Iris pigment epithelial cell (primary cell): ENCODE results near the gene ANXA2R.
"Not testable (repeated sequence)": the region's sequence is repeated elsewhere in the genome, so short reads cannot be mapped to it uniquely, and the experiment has no call there.

Experiments
- DNase-seq: peaks from one replicate; pipeline ENCODE4 v3.0.0-alpha.2; 2011; ENCODE audit warnings: low read depth

The ANXA2R gene

DNA sequence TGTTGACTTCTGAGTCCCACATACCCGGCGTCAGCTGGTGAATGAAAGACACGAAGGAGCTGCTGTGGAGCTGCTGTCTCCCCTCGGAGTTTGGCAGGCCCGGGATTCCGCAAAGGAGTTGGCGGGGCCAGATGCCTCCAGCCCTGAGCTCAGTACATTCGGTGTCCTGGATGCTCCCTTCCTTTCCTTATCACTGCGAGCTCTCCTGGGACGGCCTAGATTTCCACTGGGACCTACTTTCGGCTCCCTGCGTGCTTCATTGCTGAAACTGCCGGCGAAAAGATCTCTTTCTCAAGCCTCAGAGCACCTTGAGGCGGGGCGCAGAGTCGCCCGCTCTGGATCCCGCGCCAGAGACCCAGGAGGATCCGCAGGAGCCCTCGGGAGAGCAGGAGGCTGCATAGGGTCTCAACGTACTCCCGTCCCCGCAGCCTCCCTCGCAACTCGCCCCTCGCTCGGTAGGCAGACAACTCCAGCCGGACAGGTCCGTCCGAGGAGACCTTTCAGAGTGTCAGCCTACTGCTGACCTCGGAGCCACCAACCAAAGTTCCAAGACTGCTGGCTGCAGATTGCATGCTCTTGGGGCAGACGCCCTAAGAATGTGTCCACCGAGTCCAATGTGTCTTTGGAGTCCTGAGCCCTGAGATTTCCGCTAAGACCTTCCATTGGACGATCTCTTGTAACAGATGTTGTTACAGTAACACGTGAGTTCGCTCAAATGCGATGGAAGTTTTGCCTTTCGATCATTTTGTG lies 6.1 kb downstream of the ANXA2R start:
- peak; percentile 57 for DNase-seq

DNA sequence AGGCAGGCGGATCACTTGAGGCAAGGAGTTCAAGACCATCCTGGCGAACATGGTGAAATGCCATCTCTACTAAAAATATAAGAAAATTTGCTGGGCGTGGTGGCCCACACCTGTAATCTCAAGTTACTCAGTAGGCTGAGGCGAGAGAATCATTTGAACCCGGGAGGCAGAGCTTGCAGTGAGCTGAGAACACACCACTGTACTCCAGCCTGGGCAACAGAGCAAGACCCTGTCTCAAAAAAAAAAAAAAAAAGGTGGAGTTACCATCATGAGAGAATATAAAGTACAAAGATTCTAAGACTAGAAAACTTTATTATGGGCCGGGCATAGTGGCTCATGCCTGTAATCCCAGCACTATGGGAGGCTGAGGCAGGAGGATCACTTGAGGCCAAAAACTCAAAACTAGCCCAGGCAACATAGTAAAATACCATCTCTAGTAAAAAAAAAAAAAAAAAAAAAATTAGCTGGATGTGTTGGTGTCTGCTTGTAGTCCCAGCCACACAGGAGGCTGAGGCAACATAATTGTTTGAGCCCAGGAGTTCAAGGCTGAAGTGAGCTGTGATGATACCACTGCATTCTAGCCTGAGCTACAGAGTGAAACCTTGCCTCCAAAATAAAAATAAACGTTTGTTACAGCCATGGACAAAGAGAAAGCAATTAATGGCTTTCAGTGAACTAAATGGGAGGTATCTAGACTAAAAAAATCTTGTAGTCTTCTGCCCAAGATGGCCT lies 12.9 kb downstream of the ANXA2R start:
- no peak for DNase-seq

DNA sequence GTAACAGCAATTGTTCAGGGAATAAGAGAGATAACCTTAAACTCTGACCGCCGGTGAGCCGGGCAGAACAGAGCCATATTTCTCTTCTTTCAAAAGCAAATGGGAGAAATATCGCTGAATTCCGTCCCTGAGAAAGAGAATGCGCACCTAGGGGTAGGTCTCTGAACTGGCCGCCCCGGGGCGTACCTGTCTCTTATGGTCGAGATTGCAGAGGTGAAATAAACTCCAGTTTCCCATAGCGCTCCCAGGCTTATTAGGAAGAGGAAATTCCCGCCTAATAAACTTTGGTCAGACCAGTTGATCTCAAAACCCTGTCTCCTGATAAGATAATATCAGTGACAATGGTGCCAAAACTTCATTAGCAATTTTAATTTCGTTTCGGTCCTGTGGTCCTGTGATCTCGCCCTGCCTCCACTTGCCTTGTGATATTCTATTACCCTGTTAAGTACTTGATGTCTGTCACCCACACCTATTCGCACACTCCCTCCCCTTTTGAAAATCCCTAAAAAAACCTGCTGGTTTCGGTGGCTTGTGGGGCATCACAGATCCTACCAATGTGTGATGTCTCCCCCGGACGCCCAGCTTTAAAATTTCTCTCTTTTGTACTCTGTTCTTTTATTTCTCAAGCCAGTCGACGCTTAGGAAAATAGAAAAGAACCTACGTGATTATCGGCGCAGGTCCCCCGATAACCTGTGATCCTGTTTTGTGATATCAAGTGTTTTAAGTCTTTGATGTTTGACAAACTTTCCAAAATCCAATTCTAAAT lies 14.8 kb downstream of the ANXA2R start:
- DNase-seq: not testable (repeated sequence)

- no peak for DNase-seq
These were observed 15.9 kb downstream of the ANXA2R start for GRCh38 chr5:43024217-43024616.

DNA sequence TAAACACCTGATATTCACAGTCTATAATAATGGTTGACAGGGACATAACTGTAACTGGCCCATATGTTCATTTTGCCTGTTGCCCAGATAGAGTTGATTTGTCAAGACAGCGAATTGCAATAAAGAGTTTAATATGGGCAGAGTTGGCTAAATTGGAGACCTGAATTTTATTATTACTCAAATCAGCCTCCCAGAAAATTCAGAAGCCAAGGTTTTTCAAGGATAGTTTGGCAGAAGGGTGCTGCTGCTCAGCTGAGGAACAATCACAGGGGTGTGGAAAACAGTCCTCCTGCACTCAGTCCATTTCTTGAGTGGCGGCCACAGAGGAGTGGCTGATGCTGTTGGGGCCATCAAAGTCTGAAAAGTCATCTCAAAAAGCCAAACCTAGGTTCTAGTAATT lies 19.0 kb downstream of the ANXA2R start:
- no peak for DNase-seq

DNA sequence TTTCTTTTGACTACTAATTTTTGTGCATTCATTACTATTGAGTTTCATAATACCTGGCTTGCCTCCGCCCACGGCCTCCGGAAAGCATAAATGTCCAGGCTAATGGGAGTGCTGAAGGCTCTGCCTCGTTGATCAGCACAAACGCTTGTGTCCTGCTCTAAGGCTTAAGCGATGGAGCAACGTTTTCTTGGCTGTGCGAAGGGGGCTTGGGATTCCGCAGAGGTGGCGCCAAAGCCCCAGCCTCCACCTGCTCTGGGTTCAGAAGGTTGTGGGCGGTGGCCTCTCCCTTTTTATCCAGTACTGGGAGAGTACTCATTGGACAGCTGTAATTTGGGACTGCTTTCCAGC lies 19.7 kb downstream of the ANXA2R start:
- peak; percentile 67 for DNase-seq

- DNase-seq: peak; percentile 91
These were observed 20.3 kb downstream of the ANXA2R start for GRCh38 chr5:43019614-43020398.

DNA sequence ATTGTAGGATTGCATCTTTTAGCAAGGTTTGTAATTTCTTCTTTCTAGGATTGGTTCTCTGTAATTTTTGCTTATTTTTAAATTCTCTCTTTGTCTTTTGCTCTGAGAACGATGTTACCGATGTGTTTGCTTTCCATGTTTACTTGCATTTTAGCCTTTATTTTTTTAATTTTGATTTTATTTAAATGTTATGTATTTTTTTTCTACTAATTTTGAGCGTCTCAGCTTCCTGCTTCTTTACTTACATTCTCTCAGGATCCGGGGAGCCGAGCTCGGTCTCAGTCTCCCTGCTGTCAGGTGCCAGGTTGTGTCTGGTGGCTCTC lies 20.9 kb downstream of the ANXA2R start:
- no peak for DNase-seq

GRCh38 chr5:43017428-43017815 lies 22.7 kb downstream of the ANXA2R start:
- peak; percentile 42 for DNase-seq

- no peak for DNase-seq
These were observed 23.8 kb downstream of the ANXA2R start for GRCh38 chr5:43016217-43016779.

DNA sequence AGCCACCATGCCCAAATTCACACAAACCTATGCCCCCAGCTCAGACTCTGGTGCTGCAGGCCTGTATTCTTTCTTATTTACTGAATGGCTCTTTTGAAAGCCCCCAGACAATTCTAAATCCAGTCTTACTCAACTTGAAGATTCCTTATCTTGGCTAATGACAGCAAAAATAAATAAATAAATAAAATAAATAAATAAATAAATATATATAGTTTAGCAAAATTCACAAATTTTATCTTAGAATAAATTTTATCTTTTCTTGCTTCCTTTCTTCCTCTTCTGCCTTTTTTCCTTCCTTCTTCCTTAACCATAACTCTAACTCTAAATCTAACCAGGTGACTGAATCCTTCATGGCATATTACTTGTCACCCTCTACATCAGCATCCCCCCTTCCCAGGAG lies 25.6 kb downstream of the ANXA2R start:
- DNase-seq: no peak

- DNase-seq: no peak
These were observed 29.2 kb downstream of the ANXA2R start for GRCh38 chr5:43010935-43011315.

DNA sequence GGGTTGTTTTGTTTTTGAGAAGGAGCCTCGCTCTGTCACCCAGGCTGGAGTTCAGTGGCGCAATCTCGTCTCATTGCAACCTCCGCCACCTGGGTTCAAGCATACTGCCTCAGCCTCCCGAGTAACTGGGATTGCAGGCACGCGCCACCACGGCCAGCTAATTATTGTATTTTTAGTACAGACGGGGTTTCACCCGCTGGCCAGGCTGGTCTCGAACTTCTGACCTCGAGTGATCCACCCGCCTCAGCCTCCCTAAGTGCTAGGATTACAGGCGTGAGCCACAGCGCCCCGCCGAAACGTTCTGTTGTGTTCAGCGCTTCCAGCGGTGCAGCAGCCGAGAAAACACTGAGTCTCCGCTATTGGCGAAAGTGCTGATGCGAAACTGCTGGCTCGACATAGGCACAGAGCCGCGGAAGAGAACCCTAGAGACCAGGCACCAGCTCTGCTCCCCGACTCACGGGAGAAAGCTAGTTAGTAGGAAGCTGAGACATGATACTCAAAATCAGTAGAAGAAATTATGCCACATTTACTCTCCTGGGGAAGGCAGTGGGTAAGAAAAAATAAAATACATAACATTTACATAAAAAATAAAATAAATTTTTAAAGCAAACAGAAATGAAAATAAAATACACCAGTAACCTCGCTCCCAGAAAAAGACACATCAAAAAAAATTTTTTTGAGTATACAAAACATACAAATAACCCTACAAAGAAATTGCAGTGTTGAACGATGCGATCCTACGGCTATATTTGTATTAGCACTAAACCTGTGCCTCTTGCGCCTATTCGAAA lies 31.6 kb downstream of the ANXA2R start:
- peak; percentile 92 for DNase-seq

GRCh38 chr5:43007911-43008362 lies 32.2 kb downstream of the ANXA2R start:
- DNase-seq: peak; percentile 88

DNA sequence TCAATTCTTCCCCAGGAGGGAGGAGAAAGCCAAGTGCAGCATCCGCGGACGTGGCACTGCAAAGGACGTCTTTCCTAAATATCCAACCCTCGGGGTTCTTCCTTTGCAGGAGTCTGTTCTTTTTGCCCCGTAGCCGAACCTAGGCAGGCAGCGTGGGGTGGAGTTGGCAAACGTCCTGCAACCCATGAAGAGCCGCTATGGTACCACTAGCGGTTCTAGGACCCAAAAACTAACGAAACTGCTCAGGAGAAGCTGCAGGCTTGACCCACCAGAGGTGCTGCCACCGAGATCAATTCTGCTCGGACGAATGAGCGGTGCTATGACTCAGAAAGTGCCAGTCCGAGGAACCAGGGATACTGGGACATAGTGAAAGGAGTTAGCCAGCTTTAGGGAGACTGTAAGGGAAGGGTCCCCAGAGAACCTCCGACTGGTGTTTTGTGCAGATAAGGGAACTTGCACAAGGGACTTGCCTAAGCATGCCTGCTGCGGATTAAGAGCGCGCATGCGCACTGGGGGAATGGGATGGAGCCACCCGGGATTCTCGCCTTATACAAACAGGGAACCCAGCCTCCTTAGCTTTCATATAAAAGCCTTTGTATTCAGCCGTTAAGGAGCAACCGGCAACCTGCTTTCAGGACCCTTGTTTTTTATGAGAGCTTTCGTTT lies 32.7 kb downstream of the ANXA2R start:
- DNase-seq: peak; percentile 90

DNA sequence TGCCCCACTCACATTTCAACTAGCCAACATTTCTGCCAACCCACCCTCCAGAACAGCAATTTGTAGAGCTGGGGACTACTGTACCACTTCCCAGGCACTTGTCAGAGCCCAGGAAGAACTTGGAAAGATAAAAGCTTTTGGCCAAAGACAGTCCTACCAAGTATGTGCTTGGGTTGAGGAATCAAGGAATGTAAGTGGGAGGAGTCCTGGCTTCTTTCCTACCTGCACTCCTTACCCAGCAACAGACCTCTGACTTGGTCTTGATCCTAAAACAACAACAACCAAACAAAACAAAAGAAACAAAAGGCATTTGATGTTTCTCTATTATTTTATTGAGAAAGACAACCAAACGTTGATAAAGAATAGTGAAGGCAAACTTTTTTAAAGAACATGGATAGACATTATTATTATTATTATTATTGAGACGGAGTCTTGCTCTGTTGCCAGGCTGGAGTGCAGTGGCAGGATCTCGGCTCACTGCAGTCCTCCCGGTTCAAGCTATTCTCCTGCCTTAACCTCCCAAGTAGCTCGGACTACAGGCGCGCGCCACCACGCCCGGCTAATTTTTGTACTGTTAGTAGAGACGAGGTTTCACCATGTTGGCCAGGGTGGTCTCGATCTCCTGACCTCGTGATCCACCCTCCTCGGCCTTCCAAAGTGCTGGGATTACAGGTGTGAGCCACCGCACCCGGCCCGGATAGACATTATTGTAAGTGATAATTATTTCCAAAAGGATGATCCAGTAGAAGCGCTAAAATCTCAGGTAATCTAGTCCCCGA lies 33.5 kb downstream of the ANXA2R start:
- peak; percentile 53 for DNase-seq

DNA sequence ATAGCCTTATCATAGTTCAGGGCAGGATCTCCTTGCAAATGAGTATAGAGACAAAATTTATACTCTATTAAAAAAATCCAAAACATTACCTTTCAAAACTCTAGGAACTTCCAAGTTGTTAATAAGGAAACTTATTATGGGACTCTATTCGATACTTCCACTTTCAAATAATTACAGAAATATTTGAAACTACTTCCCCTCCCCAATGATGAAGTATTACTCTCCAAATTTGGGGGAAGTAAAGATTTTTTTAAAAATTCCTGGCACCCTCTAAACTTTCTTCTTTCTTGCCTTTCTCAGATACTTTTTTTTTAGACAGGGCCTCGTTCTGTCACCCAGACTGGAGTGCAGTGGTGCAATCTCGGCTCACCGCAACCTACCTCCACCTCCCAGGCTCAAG lies 35.1 kb downstream of the ANXA2R start:
- DNase-seq: no peak

GRCh38 chr5:43001748-43002147 lies 38.4 kb downstream of the ANXA2R start:
- DNase-seq: no peak

DNA sequence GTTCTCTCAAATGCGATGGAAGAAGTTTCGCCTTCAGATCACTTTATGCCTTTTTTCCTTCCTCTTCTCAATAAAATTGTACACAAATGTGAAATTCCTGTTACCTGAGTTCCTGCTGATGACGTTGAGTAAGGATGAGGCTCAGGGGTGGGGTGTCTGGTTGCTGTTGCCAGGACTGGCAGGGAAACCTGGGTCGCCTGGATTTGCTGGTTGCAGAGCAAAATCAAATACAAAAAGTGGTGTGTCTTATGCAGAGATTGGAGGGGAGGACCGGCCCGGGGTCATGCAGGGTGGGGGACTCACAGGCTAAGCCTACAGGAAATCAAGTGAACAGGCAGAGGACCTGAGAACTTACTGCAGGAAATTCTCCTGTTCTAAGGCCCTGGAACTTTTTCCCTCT lies 39.2 kb downstream of the ANXA2R start:
- DNase-seq: no peak
